Activated CD8-positive, alpha-beta T cell treated with anti-CD3 and anti-CD28 coated beads for 36 hours (primary cell): ENCODE measurements around the gene SLC9A9. TPM values are rescaled to one million over a fixed set of nuclear protein-coding genes. Genes with fewer than 3 reads are reported as not detected.

ENCODE experiments used
- ATAC-seq: fragments of 200-7000 bp; cut with Tn5 transposase; one replicate; pipeline ENCODE4 v1.10.0; 2021; ENCODE audit warnings: mild to moderate bottlenecking, moderate library complexity
- CTCF ChIA-PET: fragments of 350-600 bp; sonication (Branson Sonifier 250); formaldehyde crosslinking; loops from one replicate; lab custom pipeline; 2021; ENCODE audit warnings: antibody characterized with exemption; lab: Charles Lee
- POLR2A ChIA-PET: fragments of 350-600 bp; sonication (Branson Sonifier 250); formaldehyde crosslinking; loops from one replicate; lab custom pipeline; 2021; ENCODE audit warnings: antibody characterized with exemption; lab: Charles Lee
- DNase-seq: peaks from one replicate; pipeline ENCODE4 v3.0.0-alpha.2; 2020
- H3K27ac Mint-ChIP-seq: one replicate; pipeline ENCODE4 v1.8.0; 2021; ENCODE audit warnings: mild to moderate bottlenecking, mixed read lengths
- H3K27me3 Mint-ChIP-seq: one replicate; pipeline ENCODE4 v1.8.0; 2021; ENCODE audit warnings: mixed read lengths
- H3K36me3 Mint-ChIP-seq: one replicate; pipeline ENCODE4 v1.8.0; 2021; ENCODE audit warnings: low read depth, mixed read lengths
- H3K4me1 Mint-ChIP-seq: one replicate; pipeline ENCODE4 v1.8.0; 2021; ENCODE audit warnings: low read depth, mixed read lengths
- H3K4me3 Mint-ChIP-seq: one replicate; pipeline ENCODE4 v1.8.0; 2021; ENCODE audit warnings: mild to moderate bottlenecking, moderate library complexity, mixed read lengths
- H3K9me3 Mint-ChIP-seq: one replicate; pipeline ENCODE4 v1.8.0; 2021; ENCODE audit warnings: mixed read lengths
- intact Hi-C: fragments of 100-400 bp; cut with micrococcal nuclease; formaldehyde crosslinking; loops from one replicate; pipeline ENCODE4 v1.10.0; 2022
- total RNA-seq, 2 experiments: library from RNA; stranded (reverse); gene quantifications; one replicate each; pipeline ENCODE4 v1.2.3, GENCODE V29; 2021
- TF ChIP-seq, protein P1 (sequence below): fragments of 200-600 bp; IDR thresholded peaks from one replicate; pipeline ENCODE4 v1.8.0; 2022; ENCODE audit warnings: antibody characterized with exemption, mild to moderate bottlenecking

Gene SLC9A9
- total RNA-seq, 2 experiments from 2014 or later, result 1.9 to 2.2 TPM

DNA sequence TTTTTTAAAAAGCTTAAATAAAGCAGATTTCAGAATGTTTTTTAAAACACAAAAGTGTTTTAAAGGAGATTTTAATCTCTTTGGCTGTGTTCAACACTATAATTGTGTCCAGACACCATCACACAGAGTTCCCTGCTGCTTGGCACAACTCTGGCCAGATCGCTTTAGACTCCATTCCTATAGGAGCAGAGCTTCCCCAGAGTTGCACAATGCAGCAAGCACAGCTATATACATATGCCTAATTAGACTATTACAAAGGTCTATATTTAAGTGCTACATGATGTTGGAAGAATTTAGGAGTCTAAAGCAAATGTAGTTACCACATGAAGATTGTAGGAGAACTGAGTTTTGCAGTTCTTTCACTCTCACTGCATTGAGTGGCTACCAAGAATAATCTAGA is 11.2 kb downstream of the SLC9A9 start:
- TF ChIP-seq, protein P1, sequence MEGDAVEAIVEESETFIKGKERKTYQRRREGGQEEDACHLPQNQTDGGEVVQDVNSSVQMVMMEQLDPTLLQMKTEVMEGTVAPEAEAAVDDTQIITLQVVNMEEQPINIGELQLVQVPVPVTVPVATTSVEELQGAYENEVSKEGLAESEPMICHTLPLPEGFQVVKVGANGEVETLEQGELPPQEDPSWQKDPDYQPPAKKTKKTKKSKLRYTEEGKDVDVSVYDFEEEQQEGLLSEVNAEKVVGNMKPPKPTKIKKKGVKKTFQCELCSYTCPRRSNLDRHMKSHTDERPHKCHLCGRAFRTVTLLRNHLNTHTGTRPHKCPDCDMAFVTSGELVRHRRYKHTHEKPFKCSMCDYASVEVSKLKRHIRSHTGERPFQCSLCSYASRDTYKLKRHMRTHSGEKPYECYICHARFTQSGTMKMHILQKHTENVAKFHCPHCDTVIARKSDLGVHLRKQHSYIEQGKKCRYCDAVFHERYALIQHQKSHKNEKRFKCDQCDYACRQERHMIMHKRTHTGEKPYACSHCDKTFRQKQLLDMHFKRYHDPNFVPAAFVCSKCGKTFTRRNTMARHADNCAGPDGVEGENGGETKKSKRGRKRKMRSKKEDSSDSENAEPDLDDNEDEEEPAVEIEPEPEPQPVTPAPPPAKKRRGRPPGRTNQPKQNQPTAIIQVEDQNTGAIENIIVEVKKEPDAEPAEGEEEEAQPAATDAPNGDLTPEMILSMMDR, result no peak
- Mint-ChIP-seq H3K9me3 (no peaks in the 10 kb centered on the region), H3K4me1 (peaks cover 11% of the 10 kb centered on the region), H3K27ac (no peak overlapping the region), H3K36me3 (no peaks in the 10 kb centered on the region), H3K27me3 (no peaks in the 10 kb centered on the region), H3K4me3 (no peak overlapping the region)
- no peak for ATAC-seq
- no peak for DNase-seq
- intact Hi-C loops, result no loop called here
- POLR2A ChIA-PET, result interaction anchor here (0.9 kb wide), 1 partner anchor 86 kb away, joined by 3 read pairs; no protein-coding TSS in a partner anchor
- CTCF ChIA-PET, result no interaction called here

DNA sequence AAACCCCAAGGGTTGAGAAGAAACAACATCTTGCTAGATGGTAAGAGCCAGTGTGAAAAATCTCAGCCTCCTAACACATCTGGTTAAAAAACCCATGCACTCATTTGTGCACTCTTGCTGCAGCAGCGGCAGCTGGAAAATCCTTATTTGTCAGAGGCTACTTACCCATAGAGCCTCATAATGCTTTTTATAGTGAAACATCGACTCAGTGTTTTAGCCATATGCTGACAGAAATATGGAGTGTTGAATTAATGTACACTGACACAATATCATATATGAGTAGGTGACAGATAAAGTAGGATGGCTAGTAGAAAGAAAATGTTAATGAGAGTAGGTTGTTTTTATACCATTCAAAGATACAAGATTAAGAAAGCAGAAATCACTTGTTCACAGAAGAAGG is 13.0 kb downstream of the SLC9A9 start:
- no peaks in the 10 kb centered on the region for H3K36me3 Mint-ChIP-seq
- CTCF ChIA-PET, result no interaction called here
- H3K27me3 Mint-ChIP-seq, result no peaks in the 10 kb centered on the region
- POLR2A ChIA-PET, result no interaction called here
- H3K4me3 Mint-ChIP-seq, result no peak overlapping the region
- TF ChIP-seq, protein P1, result no peak
- peaks cover 24% of the 10 kb centered on the region for H3K4me1 Mint-ChIP-seq
- intact Hi-C loops, result no loop called here
- H3K27ac Mint-ChIP-seq, result no peak overlapping the region
- DNase-seq, result no peak
- no peaks in the 10 kb centered on the region for H3K9me3 Mint-ChIP-seq
- no peak for ATAC-seq

DNA sequence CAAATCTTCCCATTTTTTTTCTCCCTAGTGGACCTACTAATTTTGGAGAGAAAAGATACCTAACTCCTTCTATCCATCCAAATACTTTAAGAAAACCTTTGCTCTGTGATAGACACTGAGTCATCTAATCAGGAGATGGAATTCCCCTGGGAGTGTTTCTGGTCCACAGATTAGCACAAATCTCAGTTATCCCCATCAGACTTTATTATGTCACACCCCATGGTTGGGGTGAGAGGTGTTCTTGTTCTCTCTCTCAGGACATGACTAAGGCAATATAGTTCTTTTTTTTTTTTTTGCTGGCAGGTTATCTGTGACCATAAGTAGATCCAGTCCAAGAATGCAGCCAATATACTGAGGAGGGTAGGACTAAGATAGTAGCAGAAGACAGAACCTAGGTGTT is 15.8 kb downstream of the SLC9A9 start:
- POLR2A ChIA-PET, result no interaction called here
- peaks cover 25% of the 10 kb centered on the region for H3K4me1 Mint-ChIP-seq
- ATAC-seq (peak; percentile 56), DNase-seq (no peak)
- intact Hi-C loops, result no loop called here
- H3K4me3 Mint-ChIP-seq, result no peak overlapping the region
- H3K27me3 Mint-ChIP-seq, result no peaks in the 10 kb centered on the region
- no peaks in the 10 kb centered on the region for H3K36me3 Mint-ChIP-seq
- H3K9me3 Mint-ChIP-seq, result no peaks in the 10 kb centered on the region
- CTCF ChIA-PET, result no interaction called here
- no peak overlapping the region for H3K27ac Mint-ChIP-seq
- TF ChIP-seq, protein P1, result no peak

DNA sequence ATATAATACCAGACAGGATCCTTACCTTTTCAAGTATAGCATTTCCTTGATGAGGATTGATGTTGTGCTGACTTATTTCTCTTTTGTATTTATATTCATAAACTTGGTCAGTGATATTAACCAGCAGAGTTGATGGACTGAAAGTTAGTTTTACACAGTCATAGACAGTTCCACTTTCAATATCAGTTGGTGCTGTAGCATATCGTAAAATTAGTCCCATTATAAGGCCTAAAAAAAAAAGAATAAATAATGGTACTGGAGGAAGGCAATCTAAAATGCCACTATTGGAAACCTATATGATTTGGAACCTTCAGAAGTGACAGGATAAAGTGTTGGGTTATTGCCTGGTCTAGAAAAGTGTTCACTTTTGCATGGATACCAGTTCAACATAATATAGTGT is 16.3 kb downstream of the SLC9A9 start:
- TF ChIP-seq, protein P1, result no peak
- Mint-ChIP-seq H3K27me3 (no peaks in the 10 kb centered on the region), H3K4me3 (no peak overlapping the region), H3K27ac (no peak overlapping the region), H3K4me1 (peaks cover 25% of the 10 kb centered on the region), H3K9me3 (no peaks in the 10 kb centered on the region), H3K36me3 (no peaks in the 10 kb centered on the region)
- POLR2A ChIA-PET, result no interaction called here
- peak; percentile 69 for ATAC-seq
- CTCF ChIA-PET, result no interaction called here
- no peak for DNase-seq
- intact Hi-C loops, result no loop called here

DNA sequence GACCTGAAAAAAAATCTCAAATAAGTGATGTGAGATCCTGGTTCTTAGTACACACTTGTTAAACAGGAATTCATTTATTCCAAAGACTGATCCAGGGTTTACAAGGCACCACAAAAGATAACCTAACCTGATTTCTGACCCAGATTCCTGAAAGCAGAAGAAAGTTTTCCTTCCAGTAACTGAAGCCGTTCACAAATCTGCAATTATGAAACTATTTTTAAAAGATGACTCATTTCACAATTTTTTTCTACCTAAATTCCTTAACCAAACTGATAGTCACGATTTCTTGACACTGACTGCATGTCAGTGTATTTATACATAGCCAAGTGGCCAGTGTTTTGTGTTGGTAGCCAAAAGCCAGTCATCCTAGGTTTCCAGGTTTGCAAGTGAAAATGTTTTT is 17.1 kb downstream of the SLC9A9 start:
- no peak for DNase-seq
- POLR2A ChIA-PET, result no interaction called here

More for the DNA sequence above, 17.1 kb downstream of the SLC9A9 start:
- intact Hi-C loops, result no loop called here
- no peak overlapping the region for H3K4me3 Mint-ChIP-seq
- H3K4me1 Mint-ChIP-seq, result peaks cover 31% of the 10 kb centered on the region
- no peak overlapping the region for H3K27ac Mint-ChIP-seq
- H3K27me3 Mint-ChIP-seq, result no peaks in the 10 kb centered on the region
- TF ChIP-seq, protein P1, result no peak
- peak; percentile 40 for ATAC-seq
- CTCF ChIA-PET, result interaction anchor here (1.5 kb wide), 1 partner anchor 55 kb away, joined by 3 read pairs; no protein-coding TSS in a partner anchor
- H3K9me3 Mint-ChIP-seq, result peaks cover 6% of the 10 kb centered on the region
- H3K36me3 Mint-ChIP-seq, result peaks cover 2% of the 10 kb centered on the region
